T-cell (primary cell): Measurements from ENCODE around the gene KLF13. TPM values are rescaled to one million over a fixed set of nuclear protein-coding genes. Genes with fewer than 3 reads are reported as not detected.

Experiments
- ATAC-seq, 4 experiments: fragments of 200-7000 bp in 3 of 4; fragments of 150-1000 bp in 1 of 4; cut with Tn5 transposase; replicated peaks in 1 of 4; 1 replicate in 3 of 4; 2 replicates in 1 of 4; pipeline ENCODE4 v1.10.0; 2021; ENCODE audit warnings: moderate library complexity in 3 of 4, mild to moderate bottlenecking in 2 of 4, moderate number of reproducible peaks in 1 of 4
- CTCF ChIA-PET, 2 donors: fragments of 300-600 bp; sonication (Branson Sonifier 250); formaldehyde crosslinking; loops; one replicate each; lab custom pipeline; 2022; ENCODE audit warnings: antibody characterized with exemption in 2 of 2; lab: Charles Lee
- POLR2A ChIA-PET, 2 donors: fragments of 300-600 bp; sonication (Branson Sonifier 250); formaldehyde crosslinking; loops; one replicate each; lab custom pipeline; 2022; ENCODE audit warnings: antibody characterized with exemption in 2 of 2; lab: Charles Lee
- DNase-seq, 35 experiments: peaks; one replicate each; pipeline versions ENCODE4 v3.0.0 to v3.0.0-alpha.2; 2013 to 2023
- H3K27ac ChIP-seq: one replicate; pipeline ENCODE4 v1.5.1; 2013; ENCODE audit warnings: low read length
- H3K27me3 ChIP-seq, 2 experiments: replicated peaks in 1 of 2; 1 replicate in 1 of 2; 2 replicates in 1 of 2; pipeline versions ENCODE4 v1.6.1 to v1.7.0; 2013; ENCODE audit warnings: low read length in 1 of 2, mixed read lengths in 1 of 2; ENCODE audit not compliant: control insufficient read depth in 2 of 2, insufficient read depth in 2 of 2; ENCODE audit errors: extremely low read depth in 1 of 2
- H3K36me3 ChIP-seq, 2 donors: 1 replicate in 1 of 2; 2 replicates in 1 of 2; pipeline versions ENCODE4 v1.6.1 to v1.7.0; 2013; ENCODE audit warnings: low read length in 1 of 2; ENCODE audit not compliant: control insufficient read depth in 2 of 2, insufficient read depth in 1 of 2; ENCODE audit errors: extremely low read depth in 1 of 2
- H3K4me1 ChIP-seq, 2 experiments: 1 replicate in 1 of 2; 2 replicates in 1 of 2; pipeline versions ENCODE4 v1.6.1 to v1.7.0; 2013; ENCODE audit warnings: low read length in 2 of 2, mixed read lengths in 1 of 2; ENCODE audit not compliant: insufficient read depth in 2 of 2, control insufficient read depth in 1 of 2; ENCODE audit errors: extremely low read depth in 1 of 2
- H3K4me3 ChIP-seq, 2 donors: 1 replicate in 1 of 2; 2 replicates in 1 of 2; pipeline versions ENCODE4 v1.5.1 to v1.7.0; 2013; ENCODE audit warnings: mild to moderate bottlenecking in 2 of 2, low read length in 1 of 2, moderate library complexity in 1 of 2; ENCODE audit not compliant: control insufficient read depth in 1 of 2; ENCODE audit errors: extremely low read depth in 1 of 2
- H3K9me3 ChIP-seq: 2 replicates; pipeline ENCODE4 v1.7.0; 2013
- H3K27ac Mint-ChIP-seq, 2 donors: one replicate each; pipeline ENCODE4 v1.8.0; 2020 to 2021; ENCODE audit warnings: mild to moderate bottlenecking in 2 of 2, mixed read lengths in 2 of 2
- H3K27me3 Mint-ChIP-seq, 2 donors: one replicate each; pipeline ENCODE4 v1.8.0; 2021 to 2022; ENCODE audit warnings: mixed read lengths in 2 of 2
- H3K36me3 Mint-ChIP-seq: one replicate; pipeline ENCODE4 v1.8.0; 2021; ENCODE audit warnings: mixed read lengths
- H3K4me1 Mint-ChIP-seq, 3 donors: one replicate each; pipeline ENCODE4 v1.8.0; 2020 to 2022; ENCODE audit warnings: mixed read lengths in 3 of 3, mild to moderate bottlenecking in 1 of 3
- H3K4me3 Mint-ChIP-seq, 3 donors: one replicate each; pipeline ENCODE4 v1.8.0; 2020 to 2022; ENCODE audit warnings: mild to moderate bottlenecking in 3 of 3, mixed read lengths in 3 of 3, moderate library complexity in 3 of 3
- H3K9me3 Mint-ChIP-seq, 3 donors: one replicate each; pipeline ENCODE4 v1.8.0; 2020 to 2022; ENCODE audit warnings: mixed read lengths in 3 of 3
- WGBS: methylation state at CpG from one replicate; pipeline ENCODE4 v1.1.5; 2013; ENCODE audit warnings: missing lambda C conversion rate; ENCODE audit not compliant: insufficient coverage; 5-methylcytosine and 5-hydroxymethylcytosine counted together
- total RNA-seq, 35 experiments: library from RNA in 6 of 35; stranded (reverse) in 6 of 35; fragments of 120-200 nt in 1 of 35; gene quantifications; one replicate each; pipeline versions ENCODE4 v1.2.1 to v1.2.4 and lab custom pipeline; 2013 to 2026

Gene KLF13
- total RNA-seq, 5 donors from 2014 or later (not counting 1 experiment from before 2014, with no cell fraction given), result 218 to 327 (median 288) TPM

DNA sequence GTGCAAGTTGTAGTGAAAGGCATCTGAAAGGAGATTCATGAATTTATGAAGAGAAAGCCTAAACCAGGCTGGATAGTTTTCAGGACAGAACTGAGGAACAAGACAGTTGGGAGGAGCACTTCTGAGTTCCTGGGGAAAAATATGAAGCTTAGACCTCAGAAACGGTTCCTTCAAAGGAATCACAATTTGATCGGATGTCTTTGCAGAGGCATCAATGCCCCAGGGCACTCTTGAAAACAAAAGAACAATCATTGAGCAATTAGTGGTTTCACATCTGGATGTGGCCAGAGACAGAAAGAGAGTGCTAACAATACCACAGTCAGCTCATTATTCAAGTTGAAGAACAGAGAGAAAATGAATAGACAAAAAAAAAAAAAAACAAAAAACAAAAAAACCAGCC, 86.2 kb downstream of the KLF13 start:
- POLR2A ChIA-PET, result interaction anchor here (0.5 to 0.6 kb wide), 2 partner anchors 12 to 124 kb away, joined by 3 to 6 read pairs; no protein-coding TSS in a partner anchor
- H3K36me3 ChIP-seq, result no peaks in the 10 kb centered on the region
- DNase-seq (no peak), ATAC-seq (no peak)
- no peak overlapping the region for H3K4me3 Mint-ChIP-seq
- peaks cover 8% of the 10 kb centered on the region for H3K36me3 Mint-ChIP-seq
- H3K27me3 ChIP-seq, result no peaks in the 10 kb centered on the region
- WGBS, result no CpG with 5 or more reads among the region's 2 CpGs
- H3K4me1 Mint-ChIP-seq, result peaks cover 6 to 7% (median 7%) of the 10 kb centered on the region in 3 donors
- H3K27ac Mint-ChIP-seq, result peak overlapping the region in 1 of 2 donors; percentile 43
- no peak overlapping the region for H3K27ac ChIP-seq
- H3K9me3 Mint-ChIP-seq, result peaks cover 7 to 19% (median 9%) of the 10 kb centered on the region in 3 donors
- CTCF ChIA-PET, result interaction anchor here in 1 of 2 donors (1.5 kb wide), 1 partner anchor 25 kb away, joined by 4 read pairs; no protein-coding TSS in a partner anchor
- no peaks in the 10 kb centered on the region for H3K9me3 ChIP-seq
- no peaks in the 10 kb centered on the region for H3K4me1 ChIP-seq
- no peak overlapping the region for H3K4me3 ChIP-seq
- peaks cover 4 to 5% of the 10 kb centered on the region in 2 donors for H3K27me3 Mint-ChIP-seq

- Histone ChIP-seq H3K27me3 (no peaks in the 10 kb centered on the region), H3K4me1 (no peaks in the 10 kb centered on the region), H3K36me3 (no peaks in the 10 kb centered on the region), H3K4me3 (no peak overlapping the region), H3K9me3 (peaks cover under 1% of the 10 kb centered on the region), H3K27ac (no peak overlapping the region)
- H3K4me1 Mint-ChIP-seq, result peaks cover 6 to 7% (median 7%) of the 10 kb centered on the region in 3 donors
- peaks cover 9 to 12% (median 9%) of the 10 kb centered on the region in 3 donors for H3K9me3 Mint-ChIP-seq
- ChIA-PET CTCF (interaction anchor here in 1 of 2 donors (0.5 kb wide), 1 partner anchor 217 kb away, joined by 3 read pairs; no protein-coding TSS in a partner anchor), POLR2A (no interaction called here)
- no peak overlapping the region for H3K4me3 Mint-ChIP-seq
- no peak overlapping the region for H3K27ac Mint-ChIP-seq
- peaks cover 0 to 3% of the 10 kb centered on the region in 2 donors for H3K27me3 Mint-ChIP-seq
- no peak for DNase-seq
- WGBS, result no CpG with 5 or more reads among the region's 1 CpG
- peaks cover 8% of the 10 kb centered on the region for H3K36me3 Mint-ChIP-seq
- ATAC-seq, result no peak
Measured at GRCh38 chr15:31415201-31415600, 88.6 kb downstream of the KLF13 start.

DNA sequence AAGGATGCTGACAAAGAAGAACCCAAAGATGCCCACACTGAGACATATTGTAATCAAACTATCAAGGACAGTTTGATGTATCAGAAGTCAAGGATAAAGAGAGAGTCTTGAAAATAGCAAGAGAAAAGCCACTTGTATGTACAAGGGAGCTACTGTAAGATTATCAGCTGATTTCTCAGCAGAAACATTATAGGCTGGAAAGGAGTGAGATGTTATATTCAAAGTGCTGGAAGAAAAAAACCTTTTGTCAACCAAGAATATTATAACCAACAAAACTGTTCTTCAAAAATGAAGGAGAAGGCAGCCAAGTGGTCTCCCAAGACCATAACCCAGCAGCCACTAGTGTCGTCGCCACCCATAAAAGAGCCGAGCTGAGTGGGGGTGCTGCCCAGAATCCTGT, 93.2 kb downstream of the KLF13 start:
- DNase-seq (no peak), ATAC-seq (no peak)
- Mint-ChIP-seq H3K4me3 (no peak overlapping the region), H3K4me1 (no peaks in the 10 kb centered on the region), H3K36me3 (peaks cover 8% of the 10 kb centered on the region), H3K9me3 (peaks cover 9 to 20% (median 12%) of the 10 kb centered on the region in 3 donors), H3K27me3 (no peaks in the 10 kb centered on the region), H3K27ac (no peak overlapping the region)
- H3K4me3 ChIP-seq, result no peak overlapping the region
- H3K27me3 ChIP-seq, result no peaks in the 10 kb centered on the region
- ChIA-PET POLR2A (interaction anchor here in 1 of 2 donors (0.5 kb wide), 1 partner anchor 85 kb away, joined by 3 read pairs; no protein-coding TSS in a partner anchor), CTCF (no interaction called here)
- 97% methylated on average over 3 of the region's 3 CpGs for WGBS
- H3K4me1 ChIP-seq, result no peaks in the 10 kb centered on the region
- H3K27ac ChIP-seq, result no peak overlapping the region
- H3K36me3 ChIP-seq, result no peaks in the 10 kb centered on the region
- H3K9me3 ChIP-seq, result peaks cover 4% of the 10 kb centered on the region

GRCh38 chr15:31427411-31427810, 100.8 kb downstream of the KLF13 start:
- CTCF ChIA-PET, result no interaction called here
- ATAC-seq, result peak in 1 of 4 experiments; percentile 29
- Histone ChIP-seq H3K9me3 (peaks cover 2% of the 10 kb centered on the region), H3K36me3 (no peaks in the 10 kb centered on the region), H3K4me3 (no peak overlapping the region), H3K27ac (no peak overlapping the region), H3K27me3 (no peaks in the 10 kb centered on the region), H3K4me1 (peaks cover 0 to under 1% of the 10 kb centered on the region in 2 experiments)
- POLR2A ChIA-PET, result no interaction called here
- Mint-ChIP-seq H3K4me1 (peaks cover 18 to 24% (median 22%) of the 10 kb centered on the region in 3 donors), H3K27ac (peak overlapping the region; percentile 64 to 65), H3K4me3 (no peak overlapping the region), H3K36me3 (no peaks in the 10 kb centered on the region), H3K9me3 (peaks cover 0 to 10% (median 3%) of the 10 kb centered on the region in 3 donors), H3K27me3 (no peaks in the 10 kb centered on the region)
- WGBS, result no CpG with 5 or more reads among the region's 1 CpG
- no peak for DNase-seq

Other genes with a start within 250 kb of the KLF13 start
- gene TRPM1, start 225.1 kb upstream of the KLF13 start, total RNA-seq, result not detected